ENCODE measurements around the gene CCDC178. TPM values are rescaled to one million over a fixed set of nuclear protein-coding genes. Genes with fewer than 3 reads are reported as not detected.
A peak's percentile ranks its signal among the peaks of the same experiment; 100 is the strongest.

Gene CCDC178
- polyA plus RNA-seq, 2 of the 4 experiments (the other 2 are of a cell fraction), result 0.06 TPM; not detected in 1

DNA sequence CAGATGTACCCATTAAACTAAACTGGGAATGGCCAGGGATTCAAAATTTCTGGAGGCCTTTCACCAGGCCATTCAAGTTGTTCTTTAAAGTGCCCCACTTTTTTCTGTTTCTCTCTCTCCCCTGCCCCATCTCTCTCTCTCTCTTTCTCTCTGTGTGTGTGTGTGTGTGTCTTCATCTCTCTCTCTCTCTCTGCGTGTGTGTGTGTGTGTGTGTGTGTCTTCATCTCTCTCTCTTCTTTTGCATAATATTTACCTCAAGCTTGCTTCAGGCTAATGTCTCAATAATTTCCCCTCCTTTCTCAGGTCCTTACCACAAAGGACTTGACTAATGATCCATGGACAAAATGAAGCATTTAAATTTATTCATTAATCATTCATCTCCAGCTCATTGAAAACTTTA, 503.5 kb downstream of the CCDC178 start:
- POLR2A ChIA-PET, result no interaction called here
- 20% methylated on average over 1 of the region's 1 CpG for WGBS (ENCODE audit: missing lambda C conversion rate)
- ATAC-seq (no peak), FAIRE-seq (no peak), DNase-seq (ENCODE audit: low read depth in 1 of 2, low spot score in 1 of 2) (no peak)
- Histone ChIP-seq H3K27ac (no peak overlapping the region), H3K4me2 (no peak overlapping the region), H3K9me3 (no peaks in the 10 kb centered on the region), H3K4me3 (no peak overlapping the region), H3K4me1 (no peaks in the 10 kb centered on the region)
- TF ChIP-seq CTCF (IDR thresholded peaks at IDR 0.05) (no peak), HOXB13 (CRISPR knock-in tag; IDR thresholded peaks at IDR 0.05; ENCODE audit: low read depth) (no peak), FOSL2 (IDR thresholded peaks at IDR 0.05) (no peak), FOSL2 (CRISPR knock-in tag; IDR thresholded peaks at IDR 0.05) (no peak), HMGXB4 (CRISPR knock-in tag; IDR thresholded peaks at IDR 0.05; ENCODE audit: borderline replicate concordance) (no peak), CEBPB (IDR thresholded peaks at IDR 0.05) (no peak), CHD4 (IDR thresholded peaks at IDR 0.05; ENCODE audit: borderline replicate concordance) (no peak)
- TF ChIP-seq, protein P1, sequence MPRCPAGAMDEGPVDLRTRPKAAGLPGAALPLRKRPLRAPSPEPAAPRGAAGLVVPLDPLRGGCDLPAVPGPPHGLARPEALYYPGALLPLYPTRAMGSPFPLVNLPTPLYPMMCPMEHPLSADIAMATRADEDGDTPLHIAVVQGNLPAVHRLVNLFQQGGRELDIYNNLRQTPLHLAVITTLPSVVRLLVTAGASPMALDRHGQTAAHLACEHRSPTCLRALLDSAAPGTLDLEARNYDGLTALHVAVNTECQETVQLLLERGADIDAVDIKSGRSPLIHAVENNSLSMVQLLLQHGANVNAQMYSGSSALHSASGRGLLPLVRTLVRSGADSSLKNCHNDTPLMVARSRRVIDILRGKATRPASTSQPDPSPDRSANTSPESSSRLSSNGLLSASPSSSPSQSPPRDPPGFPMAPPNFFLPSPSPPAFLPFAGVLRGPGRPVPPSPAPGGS (IDR thresholded peaks at IDR 0.05), result no peak
- CTCF ChIA-PET, result no interaction called here

DNA sequence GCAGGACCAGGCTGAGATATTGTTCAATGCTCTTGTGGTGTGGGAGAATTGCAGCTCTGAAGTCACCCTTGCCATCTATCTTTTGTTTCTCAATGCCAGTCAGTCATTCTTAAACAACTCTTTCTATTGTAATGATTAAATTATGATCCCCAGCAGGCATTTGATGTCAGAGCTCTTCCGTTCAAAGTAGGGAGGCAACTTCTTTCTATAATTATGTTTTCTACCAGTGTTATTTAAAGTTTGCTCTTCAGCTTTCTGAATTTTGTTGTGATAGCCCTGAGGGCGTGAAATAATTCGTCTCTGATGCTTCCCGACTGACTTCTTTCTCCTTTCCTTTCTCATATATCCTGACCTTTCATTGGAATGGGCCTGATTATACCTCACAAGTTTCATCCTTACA, 506.3 kb downstream of the CCDC178 start:
- no peak for ATAC-seq
- no peak for FAIRE-seq
- Histone ChIP-seq H3K4me2 (no peak overlapping the region), H3K4me3 (no peak overlapping the region), H3K4me1 (no peaks in the 10 kb centered on the region), H3K27ac (no peak overlapping the region), H3K9me3 (no peaks in the 10 kb centered on the region)
- WGBS (ENCODE audit: missing lambda C conversion rate), result 0% methylated on average over 4 of the region's 4 CpGs
- TF ChIP-seq PBX3 (IDR thresholded peaks at IDR 0.05), result no peak
- no peak for TF ChIP-seq NFE2L2 (conservative IDR thresholded peaks at IDR 0.05; ENCODE audit: low read length)
- TF ChIP-seq RAD21 (conservative IDR thresholded peaks at IDR 0.05 in 1 of 2, IDR thresholded peaks at IDR 0.05 in 1 of 2), result no peak
- TF ChIP-seq SREBF2 (IDR thresholded peaks at IDR 0.05), result no peak
- ChIA-PET POLR2A (no interaction called here), CTCF (no interaction called here)
- no peak for DNase-seq (ENCODE audit: low read depth in 1 of 2, low spot score in 1 of 2)

- DNase-seq (ENCODE audit: low read depth in 1 of 2, low spot score in 1 of 2) (peak; percentile 6 to 27), FAIRE-seq (no peak), ATAC-seq (peak; percentile 71 to 72; a peak in 4 of 6 replicates)
- WGBS (ENCODE audit: missing lambda C conversion rate), result 5% methylated on average over 6 of the region's 6 CpGs
- TF ChIP-seq CEBPB (IDR thresholded peaks at IDR 0.05) (no peak), RAD21 (conservative IDR thresholded peaks at IDR 0.05 in 1 of 2, IDR thresholded peaks at IDR 0.05 in 1 of 2) (peak in 1 of 2 experiments; percentile 29; a peak in 1 of 5 replicates), CTCF (IDR thresholded peaks at IDR 0.05) (peak; percentile 30; the same call in 1 of the 3 replicates)
- ChIA-PET CTCF (interaction anchor here (0.6 to 2.2 kb wide), 6 partner anchors 14 to 155 kb away, joined by 3 to 6 read pairs (median 4); no protein-coding TSS in a partner anchor), POLR2A (no interaction called here)
- H3K9me3 ChIP-seq, result no peaks in the 10 kb centered on the region
- no peak overlapping the region for H3K4me2 ChIP-seq
- no peak overlapping the region for H3K27ac ChIP-seq
- H3K4me1 ChIP-seq, result no peaks in the 10 kb centered on the region
- H3K4me3 ChIP-seq, result no peak overlapping the region
These were observed 509.7 kb downstream of the CCDC178 start for GRCh38 chr18:32930695-32931301.
